Nucleus accumbens (tissue), 56 donors: Measurements from ENCODE around the gene GTF3C5.
"Not testable (repeated sequence)": the region's sequence is repeated elsewhere in the genome, so short reads cannot be mapped to it uniquely, and the experiment has no call there.

ENCODE experiments used
- DNase-seq, 56 donors: peaks; one replicate each; lab custom pipeline; 2025; lab: John Stamatoyannopoulos, UW

Gene GTF3C5

DNA sequence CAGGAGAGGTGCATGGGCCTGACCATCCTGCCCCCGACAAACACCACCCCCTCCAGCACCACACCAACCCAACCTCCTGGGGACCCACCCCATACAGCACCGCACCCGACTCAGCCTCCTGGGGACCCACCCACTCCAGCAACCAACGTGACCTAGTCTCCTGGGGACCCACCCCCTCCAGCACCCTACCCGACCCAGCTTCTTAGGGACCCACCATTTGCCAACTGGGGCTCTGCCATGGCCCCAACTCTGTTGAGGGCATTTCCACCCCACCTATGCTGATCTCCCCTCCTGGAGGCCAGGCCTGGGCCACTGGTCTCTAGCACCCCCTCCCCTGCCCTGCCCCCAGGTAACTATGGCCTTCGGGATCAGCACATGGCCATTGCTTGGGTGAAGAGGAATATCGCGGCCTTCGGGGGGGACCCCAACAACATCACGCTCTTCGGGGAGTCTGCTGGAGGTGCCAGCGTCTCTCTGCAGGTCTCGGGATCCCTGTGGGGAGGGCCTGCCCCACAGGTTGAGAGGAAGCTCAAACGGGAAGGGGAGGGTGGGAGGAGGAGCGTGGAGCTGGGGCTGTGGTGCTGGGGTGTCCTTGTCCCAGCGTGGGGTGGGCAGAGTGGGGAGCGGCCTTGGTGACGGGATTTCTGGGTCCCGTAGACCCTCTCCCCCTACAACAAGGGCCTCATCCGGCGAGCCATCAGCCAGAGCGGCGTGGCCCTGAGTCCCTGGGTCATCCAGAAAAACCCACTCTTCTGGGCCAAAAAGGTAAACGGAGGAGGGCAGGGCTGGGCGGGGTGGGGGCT is 35.6 kb downstream of the GTF3C5 start:
- DNase-seq = no peak

DNA sequence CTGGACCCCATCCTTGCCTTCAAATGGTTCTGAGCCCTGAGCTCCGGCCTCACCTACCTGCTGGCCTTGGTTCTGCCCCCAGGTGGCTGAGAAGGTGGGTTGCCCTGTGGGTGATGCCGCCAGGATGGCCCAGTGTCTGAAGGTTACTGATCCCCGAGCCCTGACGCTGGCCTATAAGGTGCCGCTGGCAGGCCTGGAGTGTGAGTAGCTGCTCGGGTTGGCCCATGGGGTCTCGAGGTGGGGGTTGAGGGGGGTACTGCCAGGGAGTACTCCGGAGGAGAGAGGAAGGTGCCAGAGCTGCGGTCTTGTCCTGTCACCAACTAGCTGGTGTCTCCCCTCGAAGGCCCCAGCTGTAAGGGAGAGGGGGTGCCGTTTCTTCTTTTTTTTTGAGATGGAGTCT is 36.2 kb downstream of the GTF3C5 start:
- no peak for DNase-seq

DNA sequence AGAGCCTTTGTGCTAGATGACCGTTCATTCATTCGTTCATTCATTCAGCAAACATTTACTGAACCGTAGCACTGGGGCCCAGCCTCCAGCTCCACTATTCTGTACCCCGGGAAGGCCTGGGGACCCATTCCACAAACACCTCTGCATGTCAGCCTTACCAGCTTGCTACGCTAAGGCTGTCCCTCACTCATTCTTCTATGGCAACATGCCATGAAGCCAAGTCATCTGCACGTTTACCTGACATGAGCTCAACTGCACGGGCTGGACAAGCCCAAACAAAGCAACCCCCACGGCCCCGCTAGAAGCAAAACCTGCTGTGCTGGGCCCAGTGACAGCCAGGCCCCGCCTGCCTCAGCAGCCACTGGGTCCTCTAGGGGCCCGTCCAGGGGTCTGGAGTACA is 37.0 kb downstream of the GTF3C5 start:
- no peak for DNase-seq

DNA sequence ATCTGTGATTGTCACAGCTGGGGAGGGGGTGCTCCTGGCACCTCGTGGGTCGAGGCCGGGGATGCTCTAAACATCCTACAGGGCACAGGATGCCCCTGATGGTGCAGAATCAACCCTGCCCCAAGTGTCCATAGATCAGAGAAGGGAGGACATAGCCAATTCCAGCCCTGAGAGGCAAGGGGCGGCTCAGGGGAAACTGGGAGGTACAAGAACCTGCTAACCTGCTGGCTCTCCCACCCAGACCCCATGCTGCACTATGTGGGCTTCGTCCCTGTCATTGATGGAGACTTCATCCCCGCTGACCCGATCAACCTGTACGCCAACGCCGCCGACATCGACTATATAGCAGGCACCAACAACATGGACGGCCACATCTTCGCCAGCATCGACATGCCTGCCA is 37.6 kb downstream of the GTF3C5 start:
- not testable (repeated sequence) for DNase-seq

DNA sequence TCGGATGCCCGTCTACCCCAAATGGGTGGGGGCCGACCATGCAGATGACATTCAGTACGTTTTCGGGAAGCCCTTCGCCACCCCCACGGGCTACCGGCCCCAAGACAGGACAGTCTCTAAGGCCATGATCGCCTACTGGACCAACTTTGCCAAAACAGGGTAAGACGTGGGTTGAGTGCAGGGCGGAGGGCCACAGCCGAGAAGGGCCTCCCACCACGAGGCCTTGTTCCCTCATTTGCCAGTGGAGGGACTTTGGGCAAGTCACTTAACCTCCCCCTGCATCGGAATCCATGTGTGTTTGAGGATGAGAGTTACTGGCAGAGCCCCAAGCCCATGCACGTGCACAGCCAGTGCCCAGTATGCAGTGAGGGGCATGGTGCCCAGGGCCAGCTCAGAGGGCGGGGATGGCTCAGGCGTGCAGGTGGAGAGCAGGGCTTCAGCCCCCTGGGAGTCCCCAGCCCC is 39.7 kb downstream of the GTF3C5 start:
- not testable (repeated sequence) for DNase-seq

DNA sequence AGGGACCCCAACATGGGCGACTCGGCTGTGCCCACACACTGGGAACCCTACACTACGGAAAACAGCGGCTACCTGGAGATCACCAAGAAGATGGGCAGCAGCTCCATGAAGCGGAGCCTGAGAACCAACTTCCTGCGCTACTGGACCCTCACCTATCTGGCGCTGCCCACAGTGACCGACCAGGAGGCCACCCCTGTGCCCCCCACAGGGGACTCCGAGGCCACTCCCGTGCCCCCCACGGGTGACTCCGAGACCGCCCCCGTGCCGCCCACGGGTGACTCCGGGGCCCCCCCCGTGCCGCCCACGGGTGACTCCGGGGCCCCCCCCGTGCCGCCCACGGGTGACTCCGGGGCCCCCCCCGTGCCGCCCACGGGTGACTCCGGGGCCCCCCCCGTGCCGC is 40.2 kb downstream of the GTF3C5 start:
- not testable (repeated sequence) for DNase-seq

DNA sequence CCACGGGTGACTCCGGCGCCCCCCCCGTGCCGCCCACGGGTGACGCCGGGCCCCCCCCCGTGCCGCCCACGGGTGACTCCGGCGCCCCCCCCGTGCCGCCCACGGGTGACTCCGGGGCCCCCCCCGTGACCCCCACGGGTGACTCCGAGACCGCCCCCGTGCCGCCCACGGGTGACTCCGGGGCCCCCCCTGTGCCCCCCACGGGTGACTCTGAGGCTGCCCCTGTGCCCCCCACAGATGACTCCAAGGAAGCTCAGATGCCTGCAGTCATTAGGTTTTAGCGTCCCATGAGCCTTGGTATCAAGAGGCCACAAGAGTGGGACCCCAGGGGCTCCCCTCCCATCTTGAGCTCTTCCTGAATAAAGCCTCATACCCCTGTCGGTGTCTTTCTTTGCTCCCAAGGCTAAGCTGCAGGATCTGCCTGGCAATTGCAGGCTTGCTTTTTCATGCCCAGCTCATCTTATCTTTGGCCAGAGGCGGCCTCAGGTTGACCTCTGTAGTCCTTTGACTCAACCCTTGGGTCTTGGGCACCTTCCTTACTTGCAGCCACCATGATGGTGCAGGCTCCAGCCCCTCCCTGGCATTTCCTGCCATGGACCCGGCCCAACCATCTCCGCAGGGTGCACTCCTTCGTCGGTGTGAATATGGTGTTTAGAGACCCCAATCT is 40.8 kb downstream of the GTF3C5 start:
- no peak for DNase-seq

DNA sequence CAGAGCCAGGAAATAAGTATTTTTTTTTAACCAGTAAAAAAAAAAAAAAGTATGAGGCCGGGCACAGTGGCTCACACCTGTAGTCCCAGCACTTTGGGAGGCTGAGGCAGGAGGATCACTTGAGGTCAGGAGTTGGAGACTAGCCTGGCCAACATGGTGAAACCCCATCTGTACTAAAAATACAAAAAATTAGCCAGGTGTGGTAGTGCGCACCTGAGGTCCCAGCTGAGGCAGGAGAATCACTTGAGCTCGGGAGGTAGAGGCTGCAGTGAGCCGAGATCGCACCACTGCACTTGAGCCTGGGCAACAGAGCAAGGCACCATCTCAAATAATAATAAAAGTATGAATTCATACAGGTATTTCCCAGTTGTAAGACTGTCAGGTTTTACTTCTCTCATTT is 41.4 kb downstream of the GTF3C5 start:
- not testable (repeated sequence) for DNase-seq

DNA sequence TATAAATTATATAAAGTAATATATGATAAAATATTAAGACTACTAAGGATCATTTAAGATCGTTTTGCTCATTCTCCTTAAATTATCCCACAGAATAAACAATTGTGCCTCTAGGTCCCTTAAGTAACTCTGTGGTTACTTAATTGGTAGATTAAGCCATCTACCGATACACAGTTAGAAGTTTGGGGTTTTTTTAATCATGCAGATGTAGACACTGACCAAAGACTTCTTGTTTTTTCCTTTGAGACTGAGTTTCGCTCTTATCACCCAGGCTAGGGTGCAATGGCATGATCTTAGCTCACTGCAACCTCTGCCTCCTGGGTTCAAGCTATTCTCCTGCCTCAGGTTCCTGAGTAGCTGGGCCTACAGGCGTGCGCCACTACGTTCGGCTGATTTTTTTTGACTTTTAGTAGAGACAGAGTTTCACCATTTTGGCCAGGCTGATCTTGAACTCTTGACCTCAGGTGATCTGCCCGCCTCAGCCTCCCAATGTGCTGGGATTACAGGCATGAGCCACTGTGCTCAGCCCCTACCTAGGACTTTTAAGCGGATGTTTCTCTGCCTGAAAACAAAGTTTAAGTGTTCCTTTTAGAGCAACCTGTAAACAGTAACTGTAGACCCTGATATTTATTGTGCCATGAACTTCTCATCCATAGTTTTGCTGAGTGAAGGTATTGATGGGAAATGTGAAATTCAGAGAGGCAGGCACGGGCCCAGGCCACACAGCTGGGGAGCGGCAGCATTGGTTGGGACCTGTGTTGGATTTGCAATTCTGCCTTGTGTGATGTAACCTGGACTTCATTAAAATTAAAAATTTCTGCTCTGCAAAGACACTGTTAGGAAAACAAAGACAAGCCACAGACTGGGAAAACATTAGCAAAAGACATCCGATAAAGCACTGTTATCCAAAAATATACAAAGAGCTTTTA is 42.6 kb downstream of the GTF3C5 start:
- no peak for DNase-seq

DNA sequence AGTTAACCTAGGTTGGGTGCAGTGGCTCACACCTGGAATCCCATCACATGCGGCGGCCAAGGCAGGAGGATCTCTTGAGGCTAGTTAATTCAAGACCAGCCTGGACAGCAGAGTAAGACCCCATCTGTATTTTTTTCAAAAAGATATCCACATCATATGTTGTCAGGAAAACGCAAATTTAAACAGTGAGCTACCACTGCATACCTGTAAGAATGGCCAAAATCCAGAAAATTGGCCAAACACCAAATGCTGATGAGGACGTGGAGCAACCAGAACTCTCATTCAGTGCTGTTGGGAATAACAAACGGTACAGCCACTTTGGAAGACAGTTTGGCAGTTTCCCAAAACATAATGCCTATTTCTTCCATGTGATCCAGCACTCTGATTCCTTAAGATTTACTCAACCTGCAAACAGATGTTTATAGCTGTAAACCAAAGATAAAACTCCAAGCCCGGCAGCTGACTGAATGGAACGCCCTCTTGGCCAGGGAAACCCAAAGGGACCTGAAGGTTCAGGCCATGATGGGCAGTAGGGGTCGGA is 43.4 kb downstream of the GTF3C5 start:
- no peak for DNase-seq

DNA sequence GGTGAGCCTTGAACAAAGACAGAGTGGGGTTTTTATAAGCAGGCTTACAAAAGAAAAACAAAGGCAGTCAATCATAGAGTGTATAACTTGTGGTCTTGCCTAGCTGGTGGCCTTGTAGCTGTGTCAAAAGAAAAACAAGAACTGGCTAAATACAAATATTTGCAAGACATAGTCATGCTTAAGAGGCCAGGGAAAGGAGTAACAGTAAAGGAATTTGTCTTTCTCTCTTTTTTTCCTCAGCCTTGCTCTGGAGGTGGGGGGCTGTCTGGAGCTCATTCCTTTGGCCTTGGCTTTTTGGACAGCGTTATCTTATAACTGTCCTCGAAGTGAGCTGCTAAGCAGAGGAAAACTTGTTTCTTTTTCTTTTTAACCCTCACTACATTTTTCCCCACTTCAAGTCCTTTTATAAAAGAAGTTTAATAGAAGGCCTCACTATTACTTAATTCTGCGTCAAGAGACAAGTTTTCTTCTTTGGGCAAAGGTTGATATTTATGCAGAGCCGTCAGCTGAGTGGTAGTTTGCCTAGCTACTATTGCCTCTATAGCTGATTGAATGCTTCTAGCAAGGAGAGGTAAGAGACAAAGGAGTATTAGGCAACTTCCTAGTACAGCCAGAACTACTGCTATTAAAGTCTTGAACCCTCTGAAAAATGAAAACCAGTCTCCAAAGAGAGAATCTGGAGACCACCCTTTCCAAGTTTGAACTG is 45.3 kb downstream of the GTF3C5 start:
- no peak for DNase-seq

DNA sequence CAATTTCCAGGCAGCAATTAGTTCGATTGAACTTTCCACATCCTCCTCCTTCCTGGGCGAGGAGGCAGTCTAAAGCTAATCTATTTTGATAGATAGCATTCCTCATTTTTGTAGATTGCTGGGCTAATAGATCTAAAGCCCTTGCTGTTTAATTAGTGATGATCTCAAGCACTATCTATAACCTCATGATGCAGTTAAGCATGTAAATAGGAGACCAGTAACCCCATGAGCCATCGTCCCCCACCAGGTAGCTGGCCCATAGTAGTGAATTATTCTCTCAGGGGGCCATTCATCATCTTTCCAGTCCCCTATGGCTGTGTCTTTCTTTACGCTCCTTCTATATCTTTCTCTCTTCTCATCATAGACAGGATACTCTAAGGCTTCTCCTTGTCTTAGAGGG is 45.9 kb downstream of the GTF3C5 start:
- no peak for DNase-seq

DNA sequence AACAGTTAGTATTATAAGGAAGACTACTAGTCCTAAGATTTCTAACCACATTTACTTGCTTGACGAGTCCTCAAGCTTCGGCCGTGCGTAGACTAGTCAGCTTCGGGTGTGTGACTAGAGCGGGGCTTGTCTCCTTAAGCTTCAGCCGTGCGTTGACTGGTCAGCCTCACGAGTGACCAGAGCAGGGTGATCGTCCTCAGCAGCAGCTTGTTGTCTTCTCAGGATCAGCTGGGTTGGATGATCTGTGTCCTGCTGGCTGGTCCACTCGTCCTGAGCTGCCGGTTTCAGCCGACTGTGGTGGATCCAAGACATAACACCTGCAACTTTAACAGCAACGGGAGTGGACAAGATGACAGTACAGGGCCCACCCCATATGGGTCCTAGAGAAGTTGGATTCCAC is 47.7 kb downstream of the GTF3C5 start:
- no peak for DNase-seq

DNA sequence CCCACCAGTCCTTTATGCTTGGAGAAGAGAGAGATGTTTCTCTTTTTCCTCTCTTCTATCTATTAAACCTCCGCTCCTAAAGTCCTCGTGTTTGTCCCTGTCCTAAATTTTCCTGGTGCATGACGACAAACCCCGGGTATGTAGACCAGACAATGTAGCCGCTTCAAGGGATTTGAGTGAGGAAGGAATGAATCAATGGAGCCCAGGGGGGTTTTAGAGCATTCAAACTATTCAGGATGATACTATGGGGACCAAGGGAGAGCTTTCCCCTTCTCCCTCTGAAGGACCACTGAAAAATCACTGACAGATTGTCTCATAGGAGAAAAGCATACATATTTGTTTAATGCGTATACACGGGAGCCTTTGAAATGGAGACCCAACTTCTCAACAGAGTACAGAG is 49.4 kb downstream of the GTF3C5 start:
- no peak for DNase-seq

DNA sequence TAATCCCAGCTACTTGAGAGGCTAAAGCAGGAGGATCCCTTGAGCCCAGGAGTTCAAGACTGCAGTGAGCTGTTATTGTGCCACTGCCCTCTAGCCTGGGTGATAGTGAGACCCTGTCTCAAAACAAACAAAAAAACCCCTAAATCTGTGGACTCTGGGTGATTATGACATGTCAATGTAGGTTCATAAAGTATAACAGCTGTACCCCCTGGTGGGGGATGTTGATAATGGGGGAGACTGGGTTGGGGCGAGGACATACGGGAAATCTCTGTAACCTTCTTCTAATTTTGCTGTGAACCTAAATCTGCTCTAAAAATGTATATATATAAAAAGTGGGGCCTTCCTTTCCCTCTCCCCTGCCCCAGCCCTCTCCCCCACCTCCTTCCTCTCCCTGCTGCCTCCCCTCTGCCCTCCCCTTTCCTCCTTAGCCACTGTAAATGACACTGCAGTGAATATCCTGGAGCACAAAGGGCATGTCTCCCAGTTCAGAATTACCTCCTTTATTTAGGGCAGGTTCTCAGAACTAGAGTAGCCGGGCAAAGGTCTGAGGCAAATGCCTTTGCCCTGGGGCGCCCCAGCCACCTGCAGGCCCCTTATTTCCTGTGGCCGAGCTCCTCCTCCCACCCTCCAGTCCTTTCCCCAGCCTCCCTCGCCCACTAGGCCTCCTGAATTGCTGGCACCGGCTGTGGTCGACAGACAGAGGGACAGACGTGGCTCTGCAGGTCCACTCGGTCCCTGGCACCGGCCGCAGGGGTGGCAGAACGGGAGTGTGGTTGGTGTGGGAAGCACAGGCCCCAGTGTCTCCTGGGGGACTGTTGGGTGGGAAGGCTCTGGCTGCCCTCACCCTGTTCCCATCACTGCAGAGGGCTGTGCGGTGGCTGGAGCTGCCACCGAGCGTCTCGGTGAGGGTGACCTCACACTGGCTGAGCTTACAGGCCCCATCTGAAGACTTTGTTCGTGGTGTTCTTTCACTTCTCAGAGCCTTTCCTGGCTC is 50.3 kb downstream of the GTF3C5 start:
- not testable (repeated sequence) for DNase-seq

DNA sequence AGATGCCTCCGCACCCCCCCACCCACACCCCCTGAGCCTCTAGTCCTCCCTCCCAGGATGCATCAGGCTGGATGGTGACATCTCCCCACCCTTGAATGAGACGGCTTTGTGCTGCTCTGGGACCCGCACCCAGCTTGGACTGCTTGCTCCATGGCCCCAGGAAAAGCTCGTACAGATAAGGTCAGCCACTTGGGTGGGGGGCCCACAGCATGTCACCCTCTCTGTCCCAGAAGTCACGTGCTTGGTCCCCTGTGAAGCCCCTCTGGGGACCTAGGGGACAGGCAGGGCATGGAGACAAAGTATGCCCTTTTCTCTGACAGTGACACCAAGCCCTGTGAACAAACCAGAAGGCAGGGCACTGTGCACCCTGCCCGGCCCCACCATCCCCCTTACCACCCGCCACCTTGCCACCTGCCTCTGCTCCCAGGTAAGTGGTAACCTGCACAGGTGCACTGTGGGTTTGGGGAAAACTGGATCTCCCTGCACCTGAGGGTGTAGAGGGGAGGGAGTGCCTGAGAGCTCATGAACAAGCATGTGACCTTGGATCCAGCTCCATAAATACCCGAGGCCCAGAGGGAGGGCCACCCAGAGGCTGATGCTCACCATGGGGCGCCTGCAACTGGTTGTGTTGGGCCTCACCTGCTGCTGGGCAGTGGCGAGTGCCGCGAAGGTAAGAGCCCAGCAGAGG is 51.3 kb downstream of the GTF3C5 start:
- DNase-seq = not testable (repeated sequence)

DNA sequence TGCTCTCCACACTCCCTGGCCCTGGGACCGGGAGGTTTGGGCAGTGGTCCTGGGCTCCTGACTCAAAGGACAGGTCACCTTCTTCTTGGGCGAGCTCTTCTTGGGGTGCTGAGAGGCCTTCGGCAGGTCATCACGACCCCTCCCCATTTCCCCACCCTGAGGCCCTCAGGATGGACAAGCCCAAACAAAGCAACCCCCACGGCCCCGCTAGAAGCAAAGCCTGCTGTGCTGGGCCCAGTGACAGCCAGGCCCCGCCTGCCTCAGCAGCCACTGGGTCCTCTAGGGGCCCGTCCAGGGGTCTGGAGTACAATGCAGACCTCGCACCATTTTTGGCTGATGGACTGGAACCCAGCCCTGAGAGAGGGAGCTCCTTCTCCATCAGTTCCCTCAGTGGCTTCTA is 52.9 kb downstream of the GTF3C5 start:
- DNase-seq = not testable (repeated sequence)

DNA sequence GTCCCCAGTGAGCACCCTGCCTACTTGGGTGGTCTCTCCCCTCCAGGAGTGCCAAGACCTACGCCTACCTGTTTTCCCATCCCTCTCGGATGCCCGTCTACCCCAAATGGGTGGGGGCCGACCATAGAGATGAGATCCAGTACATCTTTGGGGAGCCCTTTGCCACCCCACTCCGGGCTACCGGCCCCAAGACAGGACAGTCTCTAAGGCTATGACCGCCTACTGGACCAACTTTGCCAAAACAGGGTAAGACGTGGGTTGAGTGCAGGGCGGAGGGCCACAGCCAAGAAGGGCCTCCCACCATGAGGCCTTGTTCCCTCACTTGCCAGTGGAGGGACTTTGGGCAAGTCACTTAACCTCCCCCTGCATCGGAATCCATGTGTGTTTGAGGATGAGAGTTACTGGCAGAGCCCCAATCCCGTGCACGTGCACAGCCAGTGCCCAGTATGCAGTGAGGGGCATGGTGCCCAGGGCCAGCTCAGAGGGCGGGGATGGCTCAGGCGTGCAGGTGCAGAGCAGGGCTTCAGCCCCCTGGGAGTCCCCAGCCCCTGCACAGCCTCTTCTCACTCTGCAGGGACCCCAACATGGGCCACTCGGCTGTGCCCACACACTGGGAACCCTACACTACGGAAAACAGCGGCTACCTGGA is 55.5 kb downstream of the GTF3C5 start:
- DNase-seq = not testable (repeated sequence)
